Naive B cell (primary cell): Measurements from ENCODE around the gene TMEM190. TPM values are rescaled to one million over a fixed set of nuclear protein-coding genes. Genes with fewer than 3 reads are reported as not detected.
A peak's percentile ranks its signal among the peaks of the same experiment; 100 is the strongest.
"Not testable (repeated sequence)": the region's sequence is repeated elsewhere in the genome, so short reads cannot be mapped to it uniquely, and the experiment has no call there.

Experiments
- ATAC-seq, 2 donors: fragments of 150-1000 bp; cut with Tn5 transposase; 2 replicates each; pipeline ENCODE4 v1.10.0; 2021; ENCODE audit warnings: low read depth in 2 of 2, mild to moderate bottlenecking in 2 of 2, moderate library complexity in 2 of 2
- DNase-seq: peaks from one replicate; pipeline ENCODE4 v3.0.0; 2022
- H3K27ac Mint-ChIP-seq, 6 donors: one replicate each; pipeline ENCODE4 v1.8.0; 2020 to 2022; ENCODE audit warnings: mild to moderate bottlenecking in 6 of 6, mixed read lengths in 6 of 6, moderate library complexity in 5 of 6, inconsistent platforms in 2 of 6
- H3K27me3 Mint-ChIP-seq, 3 donors: one replicate each; pipeline ENCODE4 v1.8.0; 2021 to 2022; ENCODE audit warnings: mixed read lengths in 3 of 3, mild to moderate bottlenecking in 1 of 3
- H3K36me3 Mint-ChIP-seq, 2 donors: one replicate each; pipeline ENCODE4 v1.8.0; 2020 to 2022; ENCODE audit warnings: mixed read lengths in 2 of 2, inconsistent platforms in 1 of 2, mild to moderate bottlenecking in 1 of 2
- H3K4me1 Mint-ChIP-seq, 3 donors: one replicate each; pipeline ENCODE4 v1.8.0; 2020 to 2022; ENCODE audit warnings: mixed read lengths in 3 of 3, inconsistent platforms in 1 of 3, mild to moderate bottlenecking in 1 of 3, moderate library complexity in 1 of 3
- H3K4me3 Mint-ChIP-seq, 8 donors: one replicate each; pipeline ENCODE4 v1.8.0; 2020 to 2022; ENCODE audit warnings: mild to moderate bottlenecking in 8 of 8, mixed read lengths in 8 of 8, moderate library complexity in 8 of 8, inconsistent platforms in 2 of 8
- H3K9me3 Mint-ChIP-seq, 7 donors: one replicate each; pipeline ENCODE4 v1.8.0; 2020 to 2022; ENCODE audit warnings: mixed read lengths in 7 of 7, mild to moderate bottlenecking in 5 of 7, inconsistent platforms in 2 of 7, moderate library complexity in 1 of 7
- polyA plus RNA-seq, 6 donors: library from polyadenylated mRNA; unstranded; fragments of 300-500 nt; fragmentation: Illumina TruSeq; gene quantifications; one replicate each; pipeline ENCODE4 v1.2.3, GENCODE V29; 2021; ENCODE audit warnings: low read depth in 6 of 6

Gene TMEM190
- polyA plus RNA-seq, 6 donors from 2014 or later = not detected

DNA sequence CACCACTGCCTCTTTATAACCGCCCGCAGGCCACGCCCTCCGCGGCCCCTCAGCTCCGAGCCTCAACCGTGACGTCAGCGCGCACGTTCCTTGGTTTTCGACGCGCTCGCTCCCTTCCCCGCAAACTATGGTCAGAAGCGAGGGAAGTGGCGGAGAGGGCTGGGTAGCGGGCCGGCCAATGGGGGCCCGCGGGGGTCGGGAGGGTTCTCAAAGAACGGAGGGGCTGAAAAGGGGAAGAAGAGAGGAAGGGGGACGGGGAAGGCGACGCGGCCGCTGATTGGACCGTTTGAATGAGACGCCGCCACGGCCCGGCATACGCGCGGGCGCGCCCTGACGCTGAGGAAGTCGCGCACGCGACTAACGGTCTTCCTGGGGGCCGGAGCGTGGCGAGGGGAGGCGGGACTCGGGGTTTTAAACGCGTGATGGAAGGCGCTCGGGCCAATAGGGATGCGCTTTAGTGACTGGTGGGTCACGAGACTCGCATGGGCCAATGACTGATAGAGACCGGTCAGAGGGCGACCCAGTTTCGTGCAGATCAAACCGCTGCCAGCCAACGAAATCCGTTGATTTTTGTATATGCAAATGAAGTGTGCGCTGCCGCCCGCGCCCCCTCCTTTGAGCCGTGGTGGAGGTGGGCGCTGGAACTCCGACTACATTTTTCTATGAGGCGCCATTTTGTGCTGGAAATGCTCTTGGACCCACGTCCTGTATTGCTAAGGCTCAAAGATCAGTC lies 31.3 kb downstream of the TMEM190 start:
- peak overlapping the region; percentile 91 to 99 (median 94) for H3K4me3 Mint-ChIP-seq
- DNase-seq (peak; percentile 98), ATAC-seq (peak; percentile 83 to 87)
- H3K27me3 Mint-ChIP-seq = no peaks in the 10 kb centered on the region
- H3K36me3 Mint-ChIP-seq = peaks cover 8 to 25% of the 10 kb centered on the region in 2 donors
- peaks cover 20 to 31% (median 23%) of the 10 kb centered on the region in 3 donors for H3K4me1 Mint-ChIP-seq
- H3K27ac Mint-ChIP-seq = peak overlapping the region; percentile 98 to 100 (median 100)
- peaks cover 2 to 11% (median 8%) of the 10 kb centered on the region in 7 donors for H3K9me3 Mint-ChIP-seq

DNA sequence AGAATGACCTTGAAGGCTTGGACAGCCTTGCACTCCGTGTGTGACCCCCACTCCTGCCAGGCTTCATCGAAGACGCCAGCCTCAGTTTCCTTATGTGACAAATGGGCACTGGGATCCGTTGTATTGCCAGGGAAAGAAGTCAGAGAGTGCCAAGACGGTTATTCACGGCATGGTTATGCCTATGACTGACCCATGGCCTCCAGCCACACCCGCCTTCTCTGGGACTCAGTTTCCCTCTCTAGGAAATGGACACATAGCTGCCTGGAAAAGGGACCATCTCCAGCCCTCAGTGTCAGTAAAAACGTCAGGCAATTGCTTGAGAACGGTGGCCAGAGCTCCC lies 31.9 kb downstream of the TMEM190 start:
- no peak for ATAC-seq

DNA sequence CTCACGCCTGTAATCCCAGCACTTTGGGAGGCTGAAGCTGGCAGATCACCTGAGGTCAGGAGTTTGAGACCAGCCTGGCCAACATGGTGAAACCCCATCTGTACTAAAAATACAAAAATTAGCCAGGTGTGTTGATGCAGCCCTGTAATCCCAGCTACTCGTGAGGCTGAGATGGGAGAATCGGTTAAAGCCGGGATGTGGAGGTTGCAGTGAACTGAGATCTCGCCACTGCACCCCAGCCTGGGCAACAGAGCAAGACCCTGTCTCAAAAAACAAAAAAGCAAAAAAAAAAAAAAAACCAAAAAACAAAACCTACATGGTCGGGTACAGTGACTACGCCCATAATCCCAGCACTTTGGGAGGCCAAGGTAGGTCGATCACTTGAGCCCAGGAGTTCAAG lies 32.6 kb downstream of the TMEM190 start:
- Mint-ChIP-seq H3K4me3 (peak overlapping the region in 7 of 8 donors; percentile 66 to 96 (median 92)), H3K27ac (peak overlapping the region; percentile 71 to 100 (median 98)), H3K9me3 (peaks cover 2 to 11% (median 8%) of the 10 kb centered on the region in 7 donors), H3K4me1 (peaks cover 19 to 31% (median 20%) of the 10 kb centered on the region in 3 donors), H3K36me3 (peaks cover 8 to 20% of the 10 kb centered on the region in 2 donors)
- not testable (repeated sequence) for H3K27me3 Mint-ChIP-seq, ATAC-seq, DNase-seq

More for the DNA sequence above, 31.9 kb downstream of the TMEM190 start:
- DNase-seq = no peak
- H3K27me3 Mint-ChIP-seq = no peaks in the 10 kb centered on the region
- H3K4me3 Mint-ChIP-seq = peak overlapping the region; percentile 91 to 99 (median 94)
- H3K4me1 Mint-ChIP-seq = peaks cover 19 to 31% (median 20%) of the 10 kb centered on the region in 3 donors
- peak overlapping the region; percentile 98 to 100 (median 100) for H3K27ac Mint-ChIP-seq
- peaks cover 8 to 20% of the 10 kb centered on the region in 2 donors for H3K36me3 Mint-ChIP-seq
- H3K9me3 Mint-ChIP-seq = peaks cover 2 to 11% (median 8%) of the 10 kb centered on the region in 7 donors

DNA sequence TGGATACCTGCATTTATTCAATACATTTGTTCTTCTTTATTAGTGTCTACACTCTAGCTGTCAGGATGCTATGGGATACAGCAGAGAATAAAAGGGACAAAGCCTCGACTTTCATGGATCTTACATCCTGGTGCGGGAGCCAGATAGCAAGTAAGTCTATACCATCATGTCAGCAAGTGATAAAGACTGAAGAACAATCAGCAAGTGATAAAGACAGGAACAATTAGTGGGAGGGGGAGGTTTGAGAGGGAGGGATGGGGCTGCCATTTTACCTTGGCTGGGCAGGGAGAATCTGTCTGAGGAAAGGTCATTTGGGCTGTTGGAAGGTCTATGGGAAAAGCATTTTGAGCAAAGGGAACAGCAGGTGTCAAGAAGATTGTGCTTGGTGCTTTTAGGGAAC lies 33.5 kb downstream of the TMEM190 start:
- peaks cover 2 to 11% (median 8%) of the 10 kb centered on the region in 7 donors for H3K9me3 Mint-ChIP-seq
- peak overlapping the region in 3 of 8 donors; percentile 1 to 74 (median 29) for H3K4me3 Mint-ChIP-seq
- DNase-seq (no peak), ATAC-seq (no peak)
- peaks cover 8 to 20% of the 10 kb centered on the region in 2 donors for H3K36me3 Mint-ChIP-seq
- H3K27me3 Mint-ChIP-seq = no peaks in the 10 kb centered on the region
- peak overlapping the region in 2 of 6 donors; percentile 40 to 92 for H3K27ac Mint-ChIP-seq
- H3K4me1 Mint-ChIP-seq = peaks cover 19 to 31% (median 20%) of the 10 kb centered on the region in 3 donors

DNA sequence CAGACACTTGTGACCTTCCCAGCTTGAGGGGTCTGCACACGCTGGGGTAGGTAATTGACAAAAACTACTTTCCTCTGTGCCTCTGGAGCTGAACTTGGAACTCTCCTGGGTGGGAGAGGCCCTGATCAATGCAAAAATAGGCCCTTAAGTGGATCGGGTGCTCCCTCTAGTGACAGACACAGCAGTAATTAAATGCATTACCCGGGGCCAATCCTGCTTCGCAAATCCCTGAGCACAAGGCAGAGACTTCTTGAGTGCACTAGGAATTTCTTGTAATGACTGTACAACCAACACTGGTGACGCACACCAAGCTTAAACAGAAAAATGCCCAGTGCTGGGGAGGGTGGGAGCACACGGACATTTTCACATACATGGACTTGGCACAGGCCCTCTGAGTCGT lies 41.6 kb downstream of the TMEM190 start:
- Mint-ChIP-seq H3K27ac (no peak overlapping the region), H3K36me3 (no peaks in the 10 kb centered on the region), H3K4me3 (no peak overlapping the region), H3K27me3 (peaks cover 0 to 14% (median 5%) of the 10 kb centered on the region in 3 donors), H3K9me3 (no peaks in the 10 kb centered on the region), H3K4me1 (peaks cover 0 to 4% (median 0%) of the 10 kb centered on the region in 3 donors)
- DNase-seq = peak; percentile 47
- ATAC-seq = peak; percentile 69 to 71

DNA sequence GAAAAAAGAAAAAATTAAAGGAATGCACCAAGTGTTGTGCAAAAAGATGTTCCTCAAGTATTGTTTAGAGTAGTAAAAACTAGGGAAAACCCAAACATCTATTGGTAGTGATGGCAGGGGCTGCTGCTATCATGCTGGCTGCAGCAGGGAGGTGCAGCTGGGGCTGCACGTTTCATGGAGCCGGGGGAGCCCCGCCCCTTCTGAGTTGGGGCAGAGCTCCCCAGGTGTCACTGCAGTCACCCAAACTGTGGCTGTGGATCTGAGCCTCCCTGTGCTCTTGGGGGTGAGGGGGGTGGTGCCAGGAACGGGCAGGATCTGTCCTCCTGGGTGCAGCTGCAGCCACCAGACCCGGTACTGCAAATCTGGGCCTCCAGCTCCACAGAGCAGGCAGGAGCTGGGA lies 42.5 kb downstream of the TMEM190 start:
- H3K4me1 Mint-ChIP-seq = peaks cover 0 to 4% (median 0%) of the 10 kb centered on the region in 3 donors
- H3K9me3 Mint-ChIP-seq = no peaks in the 10 kb centered on the region
- peaks cover 5 to 19% (median 11%) of the 10 kb centered on the region in 3 donors for H3K27me3 Mint-ChIP-seq
- no peak for ATAC-seq
- H3K27ac Mint-ChIP-seq = no peak overlapping the region
- H3K4me3 Mint-ChIP-seq = no peak overlapping the region
- no peaks in the 10 kb centered on the region for H3K36me3 Mint-ChIP-seq
- no peak for DNase-seq

DNA sequence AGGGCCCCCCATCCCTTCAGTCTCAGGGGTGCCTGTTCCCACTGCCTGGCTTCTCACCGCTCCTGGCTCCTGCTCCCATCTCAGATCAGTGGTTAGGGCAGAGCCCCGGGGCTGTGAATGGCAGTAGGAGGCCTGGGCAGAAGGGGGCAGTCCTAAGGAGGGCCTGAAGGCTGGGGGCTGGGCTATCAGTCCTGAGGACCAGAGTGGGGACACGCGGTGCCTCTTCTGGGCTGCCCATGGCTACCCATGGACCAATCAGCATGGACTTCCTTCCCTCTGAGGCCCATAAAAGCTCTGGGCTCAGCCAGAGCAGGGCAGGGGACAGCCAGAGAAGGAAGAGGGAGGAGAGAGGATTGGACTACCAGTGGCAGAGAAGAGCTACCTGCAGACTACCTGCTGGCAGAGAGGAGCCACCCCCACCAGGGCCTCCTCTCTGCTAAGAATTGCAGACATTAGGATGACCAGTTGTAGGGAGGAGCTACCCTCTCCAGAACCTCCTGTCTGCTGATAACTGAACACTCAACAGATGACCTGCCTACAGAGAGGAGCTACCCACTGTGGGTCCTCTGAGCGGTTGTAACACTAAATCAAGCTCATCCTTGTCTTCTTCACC lies 43.1 kb downstream of the TMEM190 start:
- Mint-ChIP-seq H3K4me3 (no peak overlapping the region), H3K27me3 (peaks cover 9 to 23% (median 11%) of the 10 kb centered on the region in 3 donors), H3K4me1 (peaks cover 0 to 4% (median 0%) of the 10 kb centered on the region in 3 donors), H3K9me3 (no peaks in the 10 kb centered on the region), H3K36me3 (no peaks in the 10 kb centered on the region), H3K27ac (no peak overlapping the region)
- no peak for DNase-seq
- no peak for ATAC-seq

DNA sequence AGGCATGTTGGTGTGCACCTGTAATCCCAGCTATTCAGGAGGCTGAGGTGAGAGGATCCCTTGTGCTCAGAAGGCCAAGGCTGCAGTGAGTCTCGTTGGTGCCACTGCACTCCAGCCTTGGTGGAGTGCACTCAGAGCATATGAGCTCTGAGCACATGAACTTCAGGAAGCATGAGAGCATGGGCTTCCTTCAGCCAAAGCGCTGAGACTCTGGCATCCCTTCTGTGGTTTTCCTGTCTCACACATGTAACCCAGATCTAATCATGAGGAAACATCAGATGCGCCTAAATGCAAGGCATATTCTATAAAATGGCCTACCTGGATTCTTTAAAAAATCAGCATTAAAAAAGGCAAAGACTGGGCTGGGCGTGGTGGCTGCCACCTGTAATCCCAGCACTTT lies 44.7 kb downstream of the TMEM190 start:
- H3K4me1 Mint-ChIP-seq, H3K36me3 Mint-ChIP-seq, H3K4me3 Mint-ChIP-seq, H3K9me3 Mint-ChIP-seq, ATAC-seq, DNase-seq: not testable (repeated sequence)
- peak overlapping the region in 2 of 6 donors; percentile 11 to 21 for H3K27ac Mint-ChIP-seq
- peaks cover 15 to 23% (median 16%) of the 10 kb centered on the region in 3 donors for H3K27me3 Mint-ChIP-seq

DNA sequence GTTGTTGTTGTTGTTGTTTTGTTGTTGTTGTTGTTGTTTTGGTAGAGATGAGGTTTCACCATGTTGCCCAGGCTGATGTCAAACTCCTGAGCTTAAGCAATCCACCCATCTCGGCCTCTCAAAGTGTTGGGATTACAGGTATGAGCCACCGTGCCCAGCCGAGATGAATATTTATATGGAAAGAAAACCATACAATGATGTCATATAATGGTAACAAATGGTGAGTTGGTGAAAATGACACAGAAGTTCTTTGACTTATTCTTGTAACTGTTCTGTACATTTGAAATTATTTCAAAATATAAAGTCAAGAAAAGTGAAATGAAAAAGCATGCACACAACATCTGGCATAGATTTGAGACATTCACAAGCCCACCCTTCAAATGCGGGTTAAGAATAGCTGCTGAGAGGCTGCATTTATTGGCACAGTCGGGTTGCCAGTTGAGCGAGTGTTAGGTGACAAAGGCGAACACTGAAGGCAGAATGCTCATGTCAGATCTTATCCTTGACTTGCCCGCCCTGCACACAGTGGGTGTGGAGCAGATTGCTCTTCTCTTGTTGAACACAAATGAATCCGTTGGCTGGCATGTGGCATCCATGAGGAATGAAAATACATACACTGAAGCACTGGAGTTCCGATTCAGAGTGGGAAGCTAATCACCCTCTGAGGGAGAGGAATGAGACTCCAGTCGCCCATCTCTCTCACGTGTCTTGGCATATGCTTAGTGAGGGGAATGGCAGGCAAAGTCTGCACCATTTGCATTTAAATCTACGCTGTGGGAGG lies 46.8 kb downstream of the TMEM190 start:
- no peak for ATAC-seq
- Mint-ChIP-seq H3K4me3 (no peak overlapping the region), H3K4me1 (peaks cover 0 to 4% (median under 1%) of the 10 kb centered on the region in 3 donors), H3K36me3 (no peaks in the 10 kb centered on the region), H3K27ac (no peak overlapping the region), H3K9me3 (no peaks in the 10 kb centered on the region), H3K27me3 (peaks cover 10 to 28% (median 19%) of the 10 kb centered on the region in 3 donors)
- DNase-seq = no peak

DNA sequence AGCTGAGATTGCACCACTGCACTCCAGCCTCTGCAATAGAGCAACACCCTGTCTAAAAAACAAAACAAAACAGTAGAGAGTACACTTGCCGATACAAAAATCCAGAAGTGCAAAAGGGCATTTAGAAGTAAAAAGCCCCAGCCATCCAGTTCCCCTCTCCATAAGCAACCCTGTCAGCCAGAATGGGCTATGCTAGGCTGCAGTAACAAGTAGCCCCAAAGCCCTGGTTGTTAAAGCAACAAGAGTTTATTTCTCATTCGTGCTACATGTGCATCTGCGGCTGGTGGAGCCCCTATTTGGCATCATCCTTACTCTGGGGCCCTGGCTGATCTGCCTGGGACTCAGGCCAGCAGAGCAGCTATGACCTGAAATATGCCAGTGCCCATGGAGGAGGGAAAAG lies 47.9 kb downstream of the TMEM190 start:
- Mint-ChIP-seq H3K9me3 (no peaks in the 10 kb centered on the region), H3K27me3 (peaks cover 10 to 36% (median 30%) of the 10 kb centered on the region in 3 donors), H3K4me3 (peak overlapping the region in 1 of 8 donors; percentile 4), H3K27ac (no peak overlapping the region), H3K36me3 (no peaks in the 10 kb centered on the region), H3K4me1 (peaks cover 0 to 4% (median 3%) of the 10 kb centered on the region in 3 donors)
- DNase-seq (no peak), ATAC-seq (no peak)

DNA sequence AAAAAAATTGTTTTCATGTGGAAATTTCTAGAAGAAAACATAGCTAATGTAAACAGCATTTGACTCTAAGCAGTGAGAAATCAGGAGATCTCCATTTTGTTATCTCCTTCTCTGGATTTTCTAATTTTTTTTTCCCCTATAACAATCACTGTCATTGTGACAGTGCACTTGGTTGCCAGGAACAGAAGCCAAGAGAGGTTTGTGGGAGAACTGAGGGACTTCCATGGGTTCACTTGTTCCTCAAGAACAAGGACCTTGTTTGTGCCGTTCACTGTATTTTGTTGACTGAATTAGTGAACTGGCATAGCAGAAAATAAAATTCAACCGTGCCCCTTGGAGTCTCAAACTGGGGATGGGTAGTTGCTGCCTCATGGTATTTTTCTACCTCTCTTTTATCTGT lies 49.4 kb downstream of the TMEM190 start:
- peaks cover 0 to 2% (median 0%) of the 10 kb centered on the region in 7 donors for H3K9me3 Mint-ChIP-seq
- no peaks in the 10 kb centered on the region for H3K36me3 Mint-ChIP-seq
- ATAC-seq = no peak
- H3K27ac Mint-ChIP-seq = no peak overlapping the region
- no peak overlapping the region for H3K4me3 Mint-ChIP-seq
- DNase-seq = no peak
- H3K27me3 Mint-ChIP-seq = peaks cover 24 to 51% (median 45%) of the 10 kb centered on the region in 3 donors
- peaks cover 0 to 4% (median 3%) of the 10 kb centered on the region in 3 donors for H3K4me1 Mint-ChIP-seq
